MM.1S (cell line): Measurements from ENCODE around the gene CHTF8.

Source experiments
- EZH2 ChIP-seq: fragments of 300-600 bp; sonication (generic); optimal IDR thresholded peaks from 2 replicates; pipeline ENCODE3; 2017; ENCODE audit warnings: low read depth, mild to moderate bottlenecking, antibody characterized with exemption, low read length, mixed read lengths
- TF ChIP-seq, protein P1 (sequence below): fragments of 300-600 bp; sonication (generic); IDR thresholded peaks from 2 replicates; pipeline ENCODE4 v1.5.1; 2016; ENCODE audit warnings: antibody characterized with exemption, low read length, mixed read lengths

- TF ChIP-seq, protein P1, sequence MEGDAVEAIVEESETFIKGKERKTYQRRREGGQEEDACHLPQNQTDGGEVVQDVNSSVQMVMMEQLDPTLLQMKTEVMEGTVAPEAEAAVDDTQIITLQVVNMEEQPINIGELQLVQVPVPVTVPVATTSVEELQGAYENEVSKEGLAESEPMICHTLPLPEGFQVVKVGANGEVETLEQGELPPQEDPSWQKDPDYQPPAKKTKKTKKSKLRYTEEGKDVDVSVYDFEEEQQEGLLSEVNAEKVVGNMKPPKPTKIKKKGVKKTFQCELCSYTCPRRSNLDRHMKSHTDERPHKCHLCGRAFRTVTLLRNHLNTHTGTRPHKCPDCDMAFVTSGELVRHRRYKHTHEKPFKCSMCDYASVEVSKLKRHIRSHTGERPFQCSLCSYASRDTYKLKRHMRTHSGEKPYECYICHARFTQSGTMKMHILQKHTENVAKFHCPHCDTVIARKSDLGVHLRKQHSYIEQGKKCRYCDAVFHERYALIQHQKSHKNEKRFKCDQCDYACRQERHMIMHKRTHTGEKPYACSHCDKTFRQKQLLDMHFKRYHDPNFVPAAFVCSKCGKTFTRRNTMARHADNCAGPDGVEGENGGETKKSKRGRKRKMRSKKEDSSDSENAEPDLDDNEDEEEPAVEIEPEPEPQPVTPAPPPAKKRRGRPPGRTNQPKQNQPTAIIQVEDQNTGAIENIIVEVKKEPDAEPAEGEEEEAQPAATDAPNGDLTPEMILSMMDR = no peak
- TF ChIP-seq EZH2 = no peak
Measured at GRCh38 chr16:69141936-69142335, 9.5 kb upstream of the CHTF8 start.
